Measurements from ENCODE around the gene RAD17.
"Not testable (repeated sequence)": the region's sequence is repeated elsewhere in the genome, so short reads cannot be mapped to it uniquely, and the experiment has no call there.

RAD17 gene

DNA sequence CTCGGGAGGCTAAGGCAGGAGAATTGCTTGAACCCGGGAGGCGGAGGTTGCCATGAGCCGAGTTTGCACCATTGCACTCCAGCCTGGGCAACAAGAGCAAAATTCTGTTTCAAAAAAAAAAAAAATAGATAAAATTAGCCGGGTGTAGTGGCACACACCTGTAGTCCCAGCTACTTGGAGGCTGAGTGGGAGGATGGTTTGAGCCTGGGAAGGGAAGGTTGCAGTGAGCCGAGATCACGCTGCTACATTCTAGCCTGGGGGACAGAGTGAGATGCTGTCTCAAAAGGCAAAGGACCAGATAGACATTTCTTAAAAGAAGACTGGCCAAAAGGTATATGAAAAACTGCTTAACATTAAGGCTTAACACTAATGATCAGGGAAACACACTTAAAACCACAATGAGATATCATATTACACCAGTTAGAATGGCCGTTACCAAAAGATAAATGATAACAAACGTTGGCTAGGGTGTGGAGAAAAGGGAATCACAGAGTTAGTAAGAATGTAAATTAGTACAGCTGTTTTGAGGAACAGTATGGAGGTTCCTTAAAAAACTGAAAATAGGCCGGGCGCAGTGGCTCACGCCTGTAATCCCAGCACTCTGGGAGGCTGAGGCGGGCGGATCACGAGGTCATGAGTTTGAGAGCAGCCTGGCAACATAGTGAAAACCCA, 35.2 kb downstream of the RAD17 start:
- DNase-seq = no peak

GRCh38 chr5:69414885-69415583, 45.4 kb downstream of the RAD17 start, which contains the start of gene MARVELD2:
TSS of gene MARVELD2 (plus strand) at chr5:69415116. CDS start at chr5:69419386, 4,270 bp downstream.
- peak; percentile 97 for DNase-seq

DNA sequence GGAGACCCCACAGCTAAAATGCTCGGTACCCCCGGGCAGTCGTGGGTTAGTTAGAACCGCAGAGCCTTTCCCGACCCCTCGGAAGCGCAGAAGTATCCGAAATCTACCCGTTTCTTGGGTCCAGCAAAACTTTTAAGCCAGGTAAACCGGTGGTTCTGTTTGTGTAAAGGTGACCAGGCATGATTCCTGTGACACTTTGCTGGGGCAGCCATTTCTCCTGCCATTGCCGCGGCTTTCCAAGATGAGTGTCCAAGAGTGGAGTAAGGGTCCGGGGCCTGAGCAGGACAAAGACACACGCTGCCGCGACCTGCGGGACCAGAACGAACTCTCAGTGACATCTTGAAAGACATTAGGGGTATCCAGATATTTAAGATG, 46.0 kb downstream of the RAD17 start:
- peak; percentile 43 for DNase-seq

DNA sequence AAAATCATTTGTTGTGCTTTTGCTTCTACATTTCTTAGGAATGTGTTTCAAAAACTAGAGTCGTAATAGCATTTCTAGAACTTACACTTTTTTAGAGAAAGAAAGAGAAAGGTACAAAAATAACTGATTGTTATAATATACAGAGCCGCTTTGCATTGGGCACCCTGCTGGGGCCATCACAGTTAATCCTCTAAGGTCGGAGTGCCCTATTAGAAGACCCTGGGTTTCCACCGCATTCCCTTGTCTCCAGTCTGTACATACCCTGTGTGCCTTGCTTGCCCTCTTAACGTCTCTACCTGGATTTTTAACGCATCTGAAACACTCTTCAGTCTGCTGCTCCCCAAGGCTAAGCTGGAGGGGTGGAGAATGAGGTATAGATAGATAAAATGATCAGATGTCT, 46.6 kb downstream of the RAD17 start:
- DNase-seq = peak; percentile 39

- no peak for DNase-seq
These were observed 47.1 kb downstream of the RAD17 start for GRCh38 chr5:69416699-69417098.

DNA sequence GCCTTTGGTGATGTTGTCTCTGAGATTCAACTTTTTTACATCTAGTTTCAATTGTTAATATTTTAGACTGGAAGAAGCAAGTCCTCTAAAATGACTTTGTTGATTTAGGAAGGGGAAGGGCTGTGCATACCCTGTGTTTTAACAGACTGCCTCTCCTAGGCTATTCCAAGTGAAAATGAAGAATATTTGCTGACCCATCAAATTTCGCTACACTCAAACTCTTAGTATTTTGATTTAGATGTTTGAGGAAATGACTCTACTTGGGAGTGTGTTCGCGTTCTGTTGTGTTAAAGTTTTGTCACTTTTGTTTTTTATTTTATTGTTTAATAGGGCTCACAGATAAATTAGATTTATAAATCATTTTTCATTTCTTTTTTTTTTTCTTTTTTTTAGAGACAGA, 48.9 kb downstream of the RAD17 start:
- DNase-seq = no peak

- no peak for DNase-seq
These were observed 62.0 kb downstream of the RAD17 start for GRCh38 chr5:69431424-69432303.

DNA sequence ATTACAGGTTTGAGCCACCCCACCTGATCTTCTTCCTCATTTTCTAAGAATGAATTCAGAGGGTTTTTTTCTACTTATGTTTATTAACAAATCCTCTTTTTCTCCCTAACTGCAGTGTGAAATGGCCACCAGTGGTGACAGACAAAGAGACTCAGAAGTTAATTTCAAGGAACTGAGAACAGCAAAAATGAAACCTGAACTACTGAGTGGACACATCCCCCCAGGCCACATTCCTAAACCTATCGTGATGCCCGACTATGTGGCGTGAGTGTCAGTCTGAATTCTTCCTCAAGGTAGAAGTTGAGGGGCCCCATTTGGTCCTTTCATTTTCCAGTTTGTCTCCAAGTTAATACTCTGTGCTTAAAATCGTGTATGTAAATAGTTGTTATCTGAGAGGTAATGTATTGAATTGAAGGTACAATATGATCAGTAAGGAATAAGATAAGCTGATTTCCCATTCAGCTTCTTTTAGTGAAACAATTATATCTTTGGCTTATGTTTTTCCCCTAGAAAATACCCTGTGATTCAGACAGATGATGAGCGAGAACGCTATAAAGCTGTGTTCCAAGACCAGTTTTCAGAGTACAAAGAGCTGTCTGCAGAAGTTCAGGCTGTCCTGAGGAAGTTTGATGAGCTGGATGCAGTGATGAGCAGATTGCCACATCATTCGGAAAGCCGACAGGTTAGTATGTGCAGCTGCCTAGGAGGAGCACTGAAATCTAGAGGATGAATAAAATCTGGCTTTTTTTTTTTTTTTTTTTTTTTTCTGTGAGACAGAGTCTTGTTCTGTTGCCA, 63.0 kb downstream of the RAD17 start:
- no peak for DNase-seq

DNA sequence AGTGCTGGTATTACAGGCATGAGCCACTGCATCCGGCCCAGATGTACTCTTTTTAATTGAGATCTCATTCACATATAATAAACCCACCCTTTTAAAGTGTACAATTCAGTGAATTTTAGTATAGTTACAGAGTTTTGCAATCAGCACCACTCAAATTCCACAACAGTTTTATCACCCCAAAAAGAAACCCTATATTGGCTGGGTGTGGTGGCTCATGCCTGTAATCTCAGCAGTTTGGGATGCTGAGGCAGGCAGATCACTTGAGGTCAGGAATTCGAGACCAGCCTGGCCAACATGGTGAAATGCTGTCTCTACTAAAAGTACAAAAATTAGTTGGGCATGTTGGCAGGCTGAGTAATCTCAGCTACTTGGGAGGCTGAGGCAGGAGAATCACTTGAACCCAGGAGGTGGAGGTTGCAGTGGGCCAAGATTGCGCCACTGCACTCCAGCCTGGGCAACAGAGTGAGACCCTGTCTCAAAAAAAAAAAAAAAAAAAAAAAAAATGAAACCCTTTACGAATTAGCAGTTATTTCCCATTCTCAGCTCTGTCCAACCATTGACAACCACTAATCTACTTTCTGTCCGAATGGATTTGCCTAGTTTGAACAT, 65.8 kb downstream of the RAD17 start:
- not testable (repeated sequence) for DNase-seq

GRCh38 chr5:69444127-69444754, 74.6 kb downstream of the RAD17 start:
- DNase-seq = no peak

GRCh38 chr5:69449511-69449910, 79.9 kb downstream of the RAD17 start:
- DNase-seq = no peak

- DNase-seq = no peak
These were observed 80.5 kb downstream of the RAD17 start for GRCh38 chr5:69450116-69450515.

- DNase-seq = not testable (repeated sequence)
These were observed 80.9 kb downstream of the RAD17 start for GRCh38 chr5:69450527-69450926.

- peak; percentile 8 for DNase-seq
These were observed 82.5 kb downstream of the RAD17 start for GRCh38 chr5:69451941-69452647.

- DNase-seq = not testable (repeated sequence)
These were observed 83.9 kb downstream of the RAD17 start for GRCh38 chr5:69453487-69453886.

GRCh38 chr5:69454460-69455249, 85.0 kb downstream of the RAD17 start:
- no peak for DNase-seq

DNA sequence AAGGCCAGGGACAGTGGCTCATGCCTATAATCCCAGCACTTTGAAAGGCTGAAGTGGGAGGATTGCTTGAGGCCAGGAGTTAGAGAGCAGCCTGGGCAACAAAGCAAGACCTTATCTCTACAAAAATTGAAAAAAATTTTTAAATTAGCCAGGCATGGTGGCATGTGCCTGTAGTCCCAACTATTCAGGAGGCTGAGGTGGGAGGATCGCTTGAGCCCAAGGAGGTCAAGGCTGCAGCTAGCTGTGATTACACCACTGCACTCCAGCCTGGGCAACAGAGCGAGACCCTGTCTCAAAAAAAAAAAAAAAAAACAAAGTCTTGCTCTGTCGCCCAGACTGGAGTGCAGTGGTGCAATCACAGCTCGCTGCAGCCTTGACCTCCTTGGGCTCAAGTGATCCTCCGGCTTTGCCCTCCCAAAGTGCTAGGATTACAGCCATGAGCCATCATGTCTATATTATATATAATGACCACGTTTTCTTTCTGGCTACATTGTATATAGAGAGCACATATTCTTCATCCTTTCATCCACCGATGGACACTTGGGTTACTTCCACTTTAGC, 85.9 kb downstream of the RAD17 start:
- DNase-seq = not testable (repeated sequence)

GRCh38 chr5:69462170-69462569, 92.6 kb downstream of the RAD17 start:
- no peak for DNase-seq
